Gastroesophageal sphincter (tissue), 3 donors: Measurements from ENCODE around the gene WNT7A.

Experiments used
- CTCF ChIP-seq, 4 experiments: fragments of 200-600 bp in 2 of 4; fragments of 450-650 bp in 2 of 4; sonication (generic) in 1 of 4; IDR thresholded peaks; one replicate each; pipeline ENCODE4 v1.5.1; 2017 to 2019; ENCODE audit warnings: antibody characterized with exemption in 4 of 4, mild to moderate bottlenecking in 2 of 4, moderate library complexity in 2 of 4
- EP300 ChIP-seq: sonication (generic); formaldehyde crosslinking; IDR thresholded peaks from one replicate; pipeline ENCODE4 v1.6.1; 2017; ENCODE audit warnings: antibody characterized with exemption, mild to moderate bottlenecking

- TF ChIP-seq CTCF (IDR thresholded peaks at IDR 0.05) (no peak), EP300 (no peak)
Observed at GRCh38 chr3:13881536-13882410, 1.9 kb upstream of the WNT7A start.
